Loucy (cell line): Measurements from ENCODE around the gene KCNK7.

Experiments
- H2AFZ ChIP-seq: fragments of 200-600 bp; sonication (generic); 2 replicates; pipeline ENCODE4 v1.6.0; 2016; ENCODE audit warnings: antibody characterized with exemption, mild to moderate bottlenecking, low read length, moderate library complexity
- H3F3A ChIP-seq: fragments of 200-600 bp; 2 replicates; pipeline ENCODE4 v1.6.0; 2016; ENCODE audit warnings: antibody characterized with exemption, low read depth, mild to moderate bottlenecking
- H3K27me3 ChIP-seq: fragments of 200-600 bp; sonication (generic); 2 replicates; pipeline ENCODE4 v1.6.1; 2014; ENCODE audit warnings: low read length, mild to moderate bottlenecking; ENCODE audit not compliant: insufficient read depth, poor library complexity, severe bottlenecking
- H3K36me3 ChIP-seq: fragments of 200-600 bp; sonication (generic); 2 replicates; pipeline ENCODE4 v1.6.1; 2016; ENCODE audit warnings: low read length; ENCODE audit not compliant: insufficient read depth
- H3K4me1 ChIP-seq: fragments of 200-600 bp; sonication (generic); 2 replicates; pipeline ENCODE4 v1.5.1; 2014; ENCODE audit warnings: low read length, mild to moderate bottlenecking; ENCODE audit not compliant: insufficient read depth, poor library complexity, severe bottlenecking
- H3K4me2 ChIP-seq: fragments of 200-600 bp; sonication (generic); 2 replicates; pipeline ENCODE4 v1.6.0; 2014; ENCODE audit warnings: antibody characterized with exemption, low read length, low read depth, mild to moderate bottlenecking; ENCODE audit not compliant: poor library complexity, severe bottlenecking
- H3K4me3 ChIP-seq: fragments of 200-600 bp; sonication (generic); 2 replicates; pipeline ENCODE4 v1.5.1; 2014; ENCODE audit warnings: low read length, mild to moderate bottlenecking, mixed read lengths; ENCODE audit not compliant: poor library complexity, severe bottlenecking
- H3K79me2 ChIP-seq: fragments of 200-600 bp; sonication (generic); 2 replicates; pipeline ENCODE4 v1.6.1; 2014; ENCODE audit warnings: low read length; ENCODE audit not compliant: insufficient read depth
- H3K9ac ChIP-seq: fragments of 200-600 bp; sonication (generic); 2 replicates; pipeline ENCODE4 v1.6.0; 2014; ENCODE audit warnings: mild to moderate bottlenecking, low read depth, low read length, moderate library complexity; ENCODE audit not compliant: poor library complexity, severe bottlenecking
- H3K9me2 ChIP-seq: fragments of 200-600 bp; sonication (generic); replicated peaks from 2 replicates; pipeline ENCODE4 v1.6.1; 2016; ENCODE audit warnings: low read depth, low read length, mixed read lengths
- H3K9me3 ChIP-seq: fragments of 200-600 bp; sonication (generic); 2 replicates; pipeline ENCODE4 v1.6.1; 2014; ENCODE audit warnings: mild to moderate bottlenecking, antibody characterized with exemption, low read length, low read depth; ENCODE audit not compliant: insufficient read depth
- H4K20me1 ChIP-seq: fragments of 200-600 bp; sonication (generic); 2 replicates; pipeline ENCODE4 v1.6.0; 2014; ENCODE audit warnings: antibody characterized with exemption, low read length, mild to moderate bottlenecking; ENCODE audit not compliant: insufficient read depth, poor library complexity, severe bottlenecking
- CTCF ChIP-seq: fragments of 200-600 bp; sonication (generic); conservative IDR thresholded peaks from 2 replicates; pipeline ENCODE4 v1.5.1; 2014; ENCODE audit warnings: mild to moderate bottlenecking, antibody characterized with exemption, low read length
- EZH2phosphoT487 ChIP-seq: fragments of 200-600 bp; IDR thresholded peaks from 2 replicates; pipeline ENCODE4 v1.6.1; 2018; ENCODE audit warnings: antibody characterized with exemption, mild to moderate bottlenecking, moderate library complexity, borderline replicate concordance

The KCNK7 gene

GRCh38 chr11:65617990-65618751 lies 22.6 kb upstream of the KCNK7 start:
- Histone ChIP-seq H3K27me3 (no peaks in the 10 kb centered on the region), H3K4me2 (peak overlapping the region; percentile 99), H3K9me3 (no peaks in the 10 kb centered on the region), H2AFZ (no peak overlapping the region), H3K36me3 (peaks cover 33% of the 10 kb centered on the region; the same call in 1 of the 2 replicates), H3K79me2 (peaks cover 70% of the 10 kb centered on the region), H3K9ac (no peak overlapping the region), H3K4me3 (no peak overlapping the region), H4K20me1 (peaks cover 40% of the 10 kb centered on the region), H3K9me2 (no peaks in the 10 kb centered on the region), H3K4me1 (peaks cover 10% of the 10 kb centered on the region), H3F3A (no peaks in the 10 kb centered on the region)
- TF ChIP-seq CTCF: no peak
- no peak for TF ChIP-seq EZH2phosphoT487

- TF ChIP-seq EZH2phosphoT487: no peak
- no peak for TF ChIP-seq CTCF
- peaks cover 19% of the 10 kb centered on the region for H3K4me1 ChIP-seq
- no peaks in the 10 kb centered on the region for H3K27me3 ChIP-seq
- H3K9ac ChIP-seq: peak overlapping the region; percentile 99
- peaks cover 30% of the 10 kb centered on the region; the same call in 1 of the 2 replicates for H3K36me3 ChIP-seq
- no peaks in the 10 kb centered on the region for H3F3A ChIP-seq
- peaks cover 49% of the 10 kb centered on the region for H4K20me1 ChIP-seq
- peaks cover 79% of the 10 kb centered on the region for H3K79me2 ChIP-seq
- H3K4me2 ChIP-seq: peak overlapping the region; percentile 99
- H3K9me2 ChIP-seq: no peaks in the 10 kb centered on the region
- H3K4me3 ChIP-seq: peak overlapping the region; percentile 77
- H3K9me3 ChIP-seq: no peaks in the 10 kb centered on the region
- H2AFZ ChIP-seq: no peak overlapping the region
These were observed 21.7 kb upstream of the KCNK7 start for GRCh38 chr11:65617136-65617850.

- no peak overlapping the region for H2AFZ ChIP-seq
- TF ChIP-seq CTCF (no peak), EZH2phosphoT487 (no peak)
- H3K36me3 ChIP-seq: peaks cover 30% of the 10 kb centered on the region; the same call in 1 of the 2 replicates
- H3K4me1 ChIP-seq: peaks cover 25% of the 10 kb centered on the region
- no peaks in the 10 kb centered on the region for H3K9me2 ChIP-seq
- peak overlapping the region; percentile 99 for H3K4me2 ChIP-seq
- H3K79me2 ChIP-seq: peaks cover 86% of the 10 kb centered on the region
- peaks cover 55% of the 10 kb centered on the region for H4K20me1 ChIP-seq
- peak overlapping the region; percentile 77 for H3K4me3 ChIP-seq
- no peaks in the 10 kb centered on the region for H3F3A ChIP-seq
- H3K27me3 ChIP-seq: no peaks in the 10 kb centered on the region
- H3K9me3 ChIP-seq: no peaks in the 10 kb centered on the region
- H3K9ac ChIP-seq: peak overlapping the region; percentile 99
These were observed 21.0 kb upstream of the KCNK7 start for GRCh38 chr11:65616575-65617001.
